NCI-H1092 (cell line): ENCODE data around the gene EPHA3.

ENCODE experiments used
- DNase-seq: peaks from one replicate; lab custom pipeline; 2025; lab: John Stamatoyannopoulos, UW

Gene EPHA3

GRCh38 chr3:89363171-89363570 lies 255.8 kb downstream of the EPHA3 start:
- no peak for DNase-seq

GRCh38 chr3:89364314-89364713 lies 256.9 kb downstream of the EPHA3 start:
- no peak for DNase-seq

- no peak for DNase-seq
Observed at GRCh38 chr3:89367166-89367565, 259.7 kb downstream of the EPHA3 start.

GRCh38 chr3:89368846-89369245 lies 261.4 kb downstream of the EPHA3 start:
- DNase-seq: no peak

GRCh38 chr3:89372456-89372855 lies 265.0 kb downstream of the EPHA3 start:
- DNase-seq: no peak

- DNase-seq: no peak
Observed at GRCh38 chr3:89373434-89373833, 266.0 kb downstream of the EPHA3 start.

GRCh38 chr3:89375451-89375850 lies 268.0 kb downstream of the EPHA3 start:
- no peak for DNase-seq

- DNase-seq: no peak
Observed at GRCh38 chr3:89380016-89380415, 272.6 kb downstream of the EPHA3 start.

- DNase-seq: no peak
Observed at GRCh38 chr3:89392991-89393390, 285.6 kb downstream of the EPHA3 start.

- DNase-seq: no peak
Observed at GRCh38 chr3:89395456-89395855, 288.0 kb downstream of the EPHA3 start.

- no peak for DNase-seq
Observed at GRCh38 chr3:89395996-89396395, 288.6 kb downstream of the EPHA3 start.

GRCh38 chr3:89402051-89402450 lies 294.6 kb downstream of the EPHA3 start:
- DNase-seq: no peak

GRCh38 chr3:89405176-89405575 lies 297.8 kb downstream of the EPHA3 start:
- DNase-seq: no peak

GRCh38 chr3:89405593-89405992 lies 298.2 kb downstream of the EPHA3 start:
- DNase-seq: no peak

- DNase-seq: no peak
Observed at GRCh38 chr3:89411201-89411600, 303.8 kb downstream of the EPHA3 start.

- no peak for DNase-seq
Observed at GRCh38 chr3:89414270-89414669, 306.8 kb downstream of the EPHA3 start.

GRCh38 chr3:89419647-89420241 lies 312.3 kb downstream of the EPHA3 start:
- DNase-seq: no peak

GRCh38 chr3:89426060-89426459 lies 318.6 kb downstream of the EPHA3 start:
- no peak for DNase-seq

GRCh38 chr3:89434621-89435380 lies 327.4 kb downstream of the EPHA3 start:
- no peak for DNase-seq

- DNase-seq: no peak
Observed at GRCh38 chr3:89436846-89437245, 329.4 kb downstream of the EPHA3 start.

GRCh38 chr3:89440386-89440785 lies 333.0 kb downstream of the EPHA3 start:
- DNase-seq: no peak

- DNase-seq: no peak
Observed at GRCh38 chr3:89441141-89441540, 333.7 kb downstream of the EPHA3 start.

- no peak for DNase-seq
Observed at GRCh38 chr3:89446593-89446992, 339.2 kb downstream of the EPHA3 start.

GRCh38 chr3:89447243-89447642 lies 339.8 kb downstream of the EPHA3 start:
- no peak for DNase-seq
